GM12875 (cell line): ENCODE results near the gene YIPF7.

Experiments
- H3K4me3 ChIP-seq: one replicate; pipeline ENCODE4 v1.5.1; 2011; ENCODE audit warnings: low read depth, low read length, control low read depth
- TF ChIP-seq, protein P1 (sequence below): IDR thresholded peaks from 2 replicates; pipeline ENCODE4 v1.5.1; 2011; ENCODE audit warnings: low read depth, mild to moderate bottlenecking, control low read depth, inconsistent platforms, low read length, moderate library complexity, borderline replicate concordance; ENCODE audit not compliant: insufficient read depth

Gene YIPF7

DNA sequence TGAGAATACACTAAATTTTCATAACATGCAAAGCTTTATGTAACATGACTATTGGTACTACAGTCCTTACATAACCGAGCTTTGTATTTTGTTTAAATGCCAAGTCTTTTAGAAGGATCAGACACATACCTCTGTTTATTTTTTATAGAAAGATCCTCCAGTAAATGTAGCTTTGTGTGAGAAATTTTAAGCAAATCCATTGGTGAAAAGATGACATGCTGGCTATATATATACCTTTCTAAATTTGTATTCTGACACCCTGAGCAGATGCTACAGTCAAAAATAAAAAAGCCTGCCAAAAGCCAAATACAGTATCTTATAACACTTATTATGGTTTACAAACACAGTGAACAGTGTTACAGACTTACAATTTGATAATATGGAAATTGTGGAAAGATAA is at the start of gene YIPF7:
Gene YIPF7, minus strand, starts transcription at position 201 of the 400 bp plus-strand sequence. CDS start 1,525 bp downstream, outside the sequence.
- TF ChIP-seq, protein P1, sequence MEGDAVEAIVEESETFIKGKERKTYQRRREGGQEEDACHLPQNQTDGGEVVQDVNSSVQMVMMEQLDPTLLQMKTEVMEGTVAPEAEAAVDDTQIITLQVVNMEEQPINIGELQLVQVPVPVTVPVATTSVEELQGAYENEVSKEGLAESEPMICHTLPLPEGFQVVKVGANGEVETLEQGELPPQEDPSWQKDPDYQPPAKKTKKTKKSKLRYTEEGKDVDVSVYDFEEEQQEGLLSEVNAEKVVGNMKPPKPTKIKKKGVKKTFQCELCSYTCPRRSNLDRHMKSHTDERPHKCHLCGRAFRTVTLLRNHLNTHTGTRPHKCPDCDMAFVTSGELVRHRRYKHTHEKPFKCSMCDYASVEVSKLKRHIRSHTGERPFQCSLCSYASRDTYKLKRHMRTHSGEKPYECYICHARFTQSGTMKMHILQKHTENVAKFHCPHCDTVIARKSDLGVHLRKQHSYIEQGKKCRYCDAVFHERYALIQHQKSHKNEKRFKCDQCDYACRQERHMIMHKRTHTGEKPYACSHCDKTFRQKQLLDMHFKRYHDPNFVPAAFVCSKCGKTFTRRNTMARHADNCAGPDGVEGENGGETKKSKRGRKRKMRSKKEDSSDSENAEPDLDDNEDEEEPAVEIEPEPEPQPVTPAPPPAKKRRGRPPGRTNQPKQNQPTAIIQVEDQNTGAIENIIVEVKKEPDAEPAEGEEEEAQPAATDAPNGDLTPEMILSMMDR = no peak
- H3K4me3 ChIP-seq = no peak within 1 kb of the TSS

DNA sequence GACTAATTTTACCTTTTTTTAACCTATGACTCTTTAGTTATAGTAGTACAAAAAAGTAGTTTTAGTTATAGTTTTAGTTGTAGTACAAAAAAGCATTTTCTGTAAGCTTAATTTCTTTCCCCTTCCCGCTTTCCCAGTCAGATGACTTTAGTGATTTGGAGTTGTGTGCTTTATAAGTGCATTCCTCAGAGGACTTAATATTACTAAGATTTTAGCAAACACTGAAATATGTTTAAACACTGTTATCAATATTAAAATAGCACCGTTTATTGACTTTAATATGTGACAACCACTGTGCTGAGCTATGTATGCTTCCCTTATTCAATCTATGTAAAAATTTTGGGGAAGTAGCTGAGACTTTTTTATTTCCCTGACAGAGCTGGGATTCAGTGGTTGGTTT is 49.6 kb upstream of the YIPF7 start:
- no peak overlapping the region for H3K4me3 ChIP-seq
- TF ChIP-seq, protein P1 = no peak

DNA sequence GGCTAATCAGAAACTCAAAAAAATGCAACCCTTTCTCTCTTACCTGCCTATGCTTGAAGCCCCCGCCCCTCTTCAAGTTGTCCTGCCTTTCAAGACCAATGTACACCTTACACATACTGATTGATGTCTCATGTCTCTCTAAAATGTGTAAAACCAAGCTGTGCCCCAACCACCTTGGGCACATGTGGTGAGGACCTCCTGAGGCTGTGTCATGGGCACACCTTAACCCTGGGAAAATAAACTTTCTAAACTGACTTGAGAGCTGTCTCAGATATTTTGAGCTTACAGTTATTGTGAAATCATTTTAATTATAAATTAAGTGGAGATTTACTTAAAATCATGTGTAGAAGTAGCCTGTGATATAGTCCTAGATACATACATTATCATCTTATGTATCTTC is 49.0 kb upstream of the YIPF7 start:
- TF ChIP-seq, protein P1 = no peak
- H3K4me3 ChIP-seq = no peak overlapping the region

DNA sequence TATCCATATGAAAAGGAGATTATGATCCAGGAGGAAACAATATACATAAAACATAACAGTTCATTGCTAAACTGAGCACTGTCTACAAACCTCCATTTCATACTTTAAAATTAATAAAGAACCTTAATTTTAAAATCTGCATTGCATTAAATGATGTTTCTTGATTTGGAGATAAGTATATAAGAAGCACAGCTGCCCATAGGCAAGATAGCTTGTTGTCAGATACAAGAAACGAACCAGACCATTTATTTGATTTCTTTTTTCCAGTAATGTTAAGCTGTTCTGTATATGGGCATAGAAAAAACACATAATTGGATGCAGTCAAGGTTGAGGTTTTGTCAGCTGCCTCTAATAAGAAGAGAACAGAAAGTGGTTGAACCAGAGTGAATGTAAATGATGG is 33.2 kb upstream of the YIPF7 start:
- H3K4me3 ChIP-seq = no peak overlapping the region
- TF ChIP-seq, protein P1 = no peak

DNA sequence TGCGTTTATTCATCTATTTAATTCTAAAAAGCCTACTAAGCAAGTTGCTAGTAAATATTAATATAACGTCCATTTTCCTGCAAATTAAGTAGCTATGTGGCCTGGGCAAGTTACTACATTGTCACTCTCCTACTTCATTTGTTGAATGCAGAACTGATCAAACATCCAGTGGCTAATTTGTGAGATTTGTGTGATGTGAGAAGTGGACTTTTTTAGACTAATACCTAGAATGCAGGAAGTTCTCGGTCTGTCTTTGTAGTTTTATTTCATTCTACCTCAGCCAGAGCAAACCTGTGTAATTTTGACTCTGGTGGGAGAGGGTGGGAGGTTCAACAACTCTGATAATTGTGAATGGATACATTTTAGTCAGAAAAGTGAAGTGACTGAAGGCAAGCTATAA is 27.6 kb upstream of the YIPF7 start:
- TF ChIP-seq, protein P1 = no peak
- H3K4me3 ChIP-seq = peak overlapping the region; percentile 71

DNA sequence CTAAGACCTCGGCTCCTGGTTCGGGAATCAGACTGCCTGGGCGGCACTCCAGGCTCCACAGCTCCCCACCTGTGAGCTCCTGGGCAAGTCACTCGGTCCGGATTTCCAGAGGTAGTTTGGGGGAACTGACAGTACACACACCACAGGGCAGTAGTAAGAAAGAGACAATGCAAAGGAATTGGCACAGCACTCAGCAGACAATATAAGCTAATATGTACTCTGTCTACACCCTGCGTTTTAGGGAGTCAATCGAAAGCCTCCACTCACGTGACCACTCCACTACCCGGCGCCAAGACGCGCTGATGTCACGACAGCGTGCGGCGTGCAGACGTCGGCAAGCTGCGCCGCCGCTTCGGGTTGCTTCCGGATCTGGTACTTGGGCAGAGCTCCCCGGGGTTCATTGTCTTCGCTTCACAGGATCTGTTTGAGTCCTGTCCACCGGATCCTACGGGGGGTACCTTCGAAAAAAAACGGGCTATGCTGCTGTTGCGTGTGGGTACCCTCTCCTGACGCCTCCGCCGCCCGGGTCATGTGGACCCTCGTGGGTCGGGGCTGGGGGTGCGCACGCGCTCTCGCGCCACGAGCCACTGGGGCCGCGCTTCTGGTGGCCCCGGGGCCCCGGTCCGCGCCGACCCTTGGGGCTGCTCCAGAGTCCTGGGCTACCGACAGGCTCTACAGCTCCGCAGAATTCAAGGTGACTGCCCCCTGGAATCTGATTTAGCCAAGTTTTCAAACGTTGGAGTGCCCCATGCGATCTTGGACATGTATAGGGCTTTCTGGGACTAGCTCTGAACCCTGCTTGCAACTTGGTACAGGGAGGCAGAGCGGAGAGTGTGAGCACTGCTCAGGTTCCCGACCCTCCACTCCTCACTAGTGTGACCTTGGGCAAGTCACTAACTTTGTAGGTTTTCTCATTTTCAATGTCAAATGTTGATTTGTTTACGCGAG is 26.9 kb upstream of the YIPF7 start, which contains the start of gene GUF1:
Gene GUF1, plus strand, starts transcription at position 327 of the 948 bp plus-strand sequence. Its CDS starts 203 bp downstream, at position 530.
- H3K4me3 ChIP-seq = peak within 1 kb of the TSS; percentile 71
- TF ChIP-seq, protein P1 = no peak

DNA sequence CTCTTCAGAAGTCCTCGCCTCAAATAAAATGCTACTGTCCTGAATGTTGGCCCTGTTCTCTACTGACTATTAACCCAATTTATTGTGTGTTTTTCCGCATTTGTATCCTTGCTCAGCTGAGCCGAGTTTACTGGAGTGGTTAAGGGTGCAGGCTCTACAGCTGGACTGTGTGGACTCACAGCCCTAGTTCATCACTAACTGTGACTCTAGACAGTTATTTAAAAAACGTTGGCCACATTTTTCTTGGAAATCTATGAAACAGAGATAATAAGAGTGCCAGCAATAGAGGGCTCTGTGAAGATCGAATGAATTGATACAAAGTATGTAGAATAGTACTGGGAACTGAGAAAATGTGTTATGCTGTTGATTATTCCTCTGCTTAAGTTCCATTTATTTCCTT is 23.9 kb upstream of the YIPF7 start:
- TF ChIP-seq, protein P1 = no peak
- no peak overlapping the region for H3K4me3 ChIP-seq
